Small intestine (tissue), 7 donors: ENCODE results near the gene EYS. TPM values are rescaled to one million over a fixed set of nuclear protein-coding genes. Genes with fewer than 3 reads are reported as not detected.

ENCODE experiments used
- DNase-seq, 2 donors: peaks; one replicate each; pipeline versions ENCODE4 v3.0.0 to v3.0.0-alpha.2; 2013
- FAIRE-seq: peaks from 2 replicates; lab custom pipeline; 2012; peaks lifted over from hg19 to GRCh38; lab: Jason Lieb, UNC
- H3K27ac ChIP-seq, 3 donors: one replicate each; pipeline ENCODE4 v1.5.1; 2013; ENCODE audit warnings: low read length in 2 of 3, mild to moderate bottlenecking in 2 of 3, control low read depth in 1 of 3, inconsistent platforms in 1 of 3, low read depth in 1 of 3, moderate library complexity in 1 of 3
- H3K27me3 ChIP-seq, 3 donors: one replicate each; pipeline ENCODE4 v1.6.1; 2013; ENCODE audit warnings: low read length in 3 of 3, inconsistent platforms in 1 of 3; ENCODE audit not compliant: control insufficient read depth in 3 of 3, insufficient read depth in 3 of 3
- H3K36me3 ChIP-seq, 3 donors: one replicate each; pipeline ENCODE4 v1.6.1; 2013; ENCODE audit warnings: low read length in 3 of 3, inconsistent platforms in 1 of 3, low read depth in 1 of 3, mild to moderate bottlenecking in 1 of 3, moderate library complexity in 1 of 3; ENCODE audit not compliant: control insufficient read depth in 3 of 3, insufficient read depth in 2 of 3
- H3K4me1 ChIP-seq, 3 donors: one replicate each; pipeline ENCODE4 v1.6.1; 2013; ENCODE audit warnings: low read length in 2 of 3, inconsistent platforms in 1 of 3, low read depth in 1 of 3, mild to moderate bottlenecking in 1 of 3, moderate library complexity in 1 of 3; ENCODE audit not compliant: control insufficient read depth in 3 of 3, insufficient read depth in 2 of 3
- H3K4me3 ChIP-seq, 3 donors: one replicate each; pipeline ENCODE4 v1.5.1; 2013; ENCODE audit warnings: low read length in 3 of 3, control low read depth in 1 of 3, inconsistent platforms in 1 of 3, low read depth in 1 of 3, mild to moderate bottlenecking in 1 of 3, moderate library complexity in 1 of 3
- H3K9me3 ChIP-seq, 2 donors: one replicate each; pipeline ENCODE4 v1.6.1; 2013; ENCODE audit warnings: low read depth in 1 of 2, low read length in 1 of 2; ENCODE audit not compliant: control insufficient read depth in 2 of 2, insufficient read depth in 1 of 2
- WGBS, 3 donors: extraction: QIAGEN DNeasy Blood & Tissue Kit; methylation state at CpG; one replicate each; pipeline ENCODE4 v1.1.7; 2013; 5-methylcytosine and 5-hydroxymethylcytosine counted together
- polyA plus RNA-seq, 4 donors: library from polyadenylated mRNA; stranded (reverse) in 3 of 4; unstranded in 1 of 4; fragments of 200-250 nt in 3 of 4; fragments of 120-200 nt in 1 of 4; gene quantifications; one replicate each; pipeline versions ENCODE4 v1.2.1 to v1.2.3, GENCODE V29; 2013
- donor health status: healthy with polysubstance abuse.
- donor health status: control.
- donor health status: control.
- donor health status: Bipolar disorder and iron deficiency.
- donor health status: healthy.

EYS gene
- polyA plus RNA-seq, 4 donors, result 0.78 TPM; not detected in 3

DNA sequence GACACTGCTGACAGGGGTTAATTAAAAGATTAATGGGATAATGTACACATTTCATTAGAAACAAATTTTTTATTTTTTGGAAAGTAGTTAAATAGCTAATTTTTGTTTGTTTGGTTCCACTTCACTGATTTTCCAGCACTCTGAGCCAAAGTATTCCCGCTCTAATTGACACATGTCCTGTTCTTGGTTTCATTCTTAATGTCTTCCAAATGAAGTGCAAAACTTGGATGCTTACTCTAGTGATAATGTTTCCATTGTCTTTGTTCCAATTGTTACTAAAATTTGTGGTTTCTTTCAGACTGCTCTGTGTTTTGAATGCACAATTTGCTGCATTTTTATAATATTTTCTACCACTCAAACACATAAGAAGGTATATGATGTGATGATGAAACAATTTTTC lies 1277.1 kb downstream of the EYS start:
- Histone ChIP-seq H3K36me3 (no peaks in the 10 kb centered on the region), H3K4me3 (no peak overlapping the region), H3K27me3 (no peaks in the 10 kb centered on the region), H3K27ac (no peak overlapping the region), H3K4me1 (no peaks in the 10 kb centered on the region), H3K9me3 (no peaks in the 10 kb centered on the region)
- no peak for FAIRE-seq
- DNase-seq, result no peak
- WGBS, 3 donors, result 81 to 95% (median 83%) methylated on average over 1 of the region's 1 CpG

- H3K4me1 ChIP-seq, result no peaks in the 10 kb centered on the region
- 39 to 64% (median 48%) methylated on average over 1 of the region's 1 CpG for WGBS, 3 donors
- DNase-seq (no peak), FAIRE-seq (no peak)
- H3K36me3 ChIP-seq, result no peaks in the 10 kb centered on the region
- H3K27me3 ChIP-seq, result no peaks in the 10 kb centered on the region
- no peaks in the 10 kb centered on the region for H3K9me3 ChIP-seq
- no peak overlapping the region for H3K4me3 ChIP-seq
- H3K27ac ChIP-seq, result no peak overlapping the region
Measured at GRCh38 chr6:64428186-64428585, 1278.8 kb downstream of the EYS start.

GRCh38 chr6:64415926-64416325 lies 1291.1 kb downstream of the EYS start:
- Histone ChIP-seq H3K4me3 (no peak overlapping the region), H3K27me3 (no peaks in the 10 kb centered on the region), H3K27ac (no peak overlapping the region), H3K4me1 (no peaks in the 10 kb centered on the region), H3K9me3 (peaks cover 0 to 15% of the 10 kb centered on the region in 2 donors), H3K36me3 (no peaks in the 10 kb centered on the region)
- WGBS, 3 donors, result 46 to 71% (median 61%) methylated on average over 2 of the region's 2 CpGs
- FAIRE-seq (no peak), DNase-seq (no peak)

GRCh38 chr6:64411226-64411625 lies 1295.8 kb downstream of the EYS start:
- Histone ChIP-seq H3K4me3 (no peak overlapping the region), H3K9me3 (peaks cover 0 to 5% of the 10 kb centered on the region in 2 donors), H3K36me3 (no peaks in the 10 kb centered on the region), H3K27me3 (no peaks in the 10 kb centered on the region), H3K4me1 (no peaks in the 10 kb centered on the region), H3K27ac (no peak overlapping the region)
- FAIRE-seq, result peak; percentile 80
- DNase-seq, result no peak

DNA sequence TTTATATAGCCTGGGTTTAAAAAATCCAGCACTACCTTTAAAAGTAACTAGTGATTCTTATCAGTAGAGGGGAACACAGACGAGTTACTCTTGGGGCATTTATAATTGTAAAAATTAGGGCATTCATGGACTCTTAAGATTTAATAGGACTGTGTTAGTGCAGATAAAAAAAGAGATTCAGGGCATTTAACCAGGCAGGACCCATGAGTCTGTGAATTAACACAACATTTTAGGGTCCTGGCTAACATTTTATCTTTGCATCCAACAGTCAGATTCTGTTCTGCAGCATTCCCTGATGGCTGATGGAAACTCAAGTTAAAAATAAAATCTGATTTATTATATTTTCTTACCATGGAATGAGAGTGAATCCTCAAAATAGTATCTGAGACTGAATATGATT lies 1297.1 kb downstream of the EYS start:
- DNase-seq (no peak), FAIRE-seq (no peak)
- Histone ChIP-seq H3K27ac (no peak overlapping the region), H3K36me3 (no peaks in the 10 kb centered on the region), H3K27me3 (no peaks in the 10 kb centered on the region), H3K4me1 (no peaks in the 10 kb centered on the region), H3K4me3 (no peak overlapping the region), H3K9me3 (peaks cover 0 to 5% of the 10 kb centered on the region in 2 donors)
- WGBS, 3 donors, result 59 to 85% (median 75%) methylated on average over 1 of the region's 1 CpG

GRCh38 chr6:64404396-64404795 lies 1302.6 kb downstream of the EYS start:
- Histone ChIP-seq H3K36me3 (no peaks in the 10 kb centered on the region), H3K4me3 (no peak overlapping the region), H3K27ac (no peak overlapping the region), H3K4me1 (no peaks in the 10 kb centered on the region), H3K27me3 (no peaks in the 10 kb centered on the region), H3K9me3 (no peaks in the 10 kb centered on the region)
- no peak for FAIRE-seq
- no peak for DNase-seq
- WGBS, 3 donors, result 82% methylated on average over 5 of the region's 5 CpGs

- DNase-seq (no peak), FAIRE-seq (no peak)
Measured at GRCh38 chr6:64383277-64383676, 1323.7 kb downstream of the EYS start.

DNA sequence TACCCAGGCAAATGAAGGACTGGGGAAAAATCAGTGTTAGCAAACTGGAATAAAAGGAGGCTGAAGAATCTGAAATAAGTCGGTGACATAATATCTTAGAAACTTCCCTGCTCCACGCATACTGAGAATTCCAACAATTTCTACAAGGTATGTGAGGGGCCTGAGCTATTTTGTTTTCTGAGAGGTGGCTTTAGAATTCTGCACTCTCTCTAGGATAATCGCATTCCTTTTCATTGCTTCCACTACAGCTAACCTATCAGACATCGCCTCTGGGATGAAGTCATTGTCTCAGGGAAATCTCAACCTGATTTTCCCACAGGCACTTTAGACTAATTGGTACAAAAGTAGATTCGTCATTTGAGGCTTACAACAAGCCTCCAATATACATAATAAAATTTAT lies 1330.6 kb downstream of the EYS start:
- H3K4me1 ChIP-seq, result no peaks in the 10 kb centered on the region
- 78 to 84% (median 79%) methylated on average over 5 of the region's 5 CpGs for WGBS, 3 donors
- peaks cover 0 to 1% of the 10 kb centered on the region in 2 donors for H3K9me3 ChIP-seq
- H3K36me3 ChIP-seq, result no peaks in the 10 kb centered on the region
- FAIRE-seq (no peak), DNase-seq (no peak)
- H3K4me3 ChIP-seq, result no peak overlapping the region
- no peaks in the 10 kb centered on the region for H3K27me3 ChIP-seq
- H3K27ac ChIP-seq, result no peak overlapping the region

More at GRCh38 chr6:64383277-64383676, 1323.7 kb downstream of the EYS start:
- H3K36me3 ChIP-seq, result no peaks in the 10 kb centered on the region
- no peak overlapping the region for H3K27ac ChIP-seq
- H3K4me3 ChIP-seq, result no peak overlapping the region
- no peaks in the 10 kb centered on the region for H3K4me1 ChIP-seq
- no peaks in the 10 kb centered on the region for H3K27me3 ChIP-seq
- no peaks in the 10 kb centered on the region for H3K9me3 ChIP-seq
- WGBS, 3 donors, result 30 to 46% (median 46%) methylated on average over 2 of the region's 2 CpGs

DNA sequence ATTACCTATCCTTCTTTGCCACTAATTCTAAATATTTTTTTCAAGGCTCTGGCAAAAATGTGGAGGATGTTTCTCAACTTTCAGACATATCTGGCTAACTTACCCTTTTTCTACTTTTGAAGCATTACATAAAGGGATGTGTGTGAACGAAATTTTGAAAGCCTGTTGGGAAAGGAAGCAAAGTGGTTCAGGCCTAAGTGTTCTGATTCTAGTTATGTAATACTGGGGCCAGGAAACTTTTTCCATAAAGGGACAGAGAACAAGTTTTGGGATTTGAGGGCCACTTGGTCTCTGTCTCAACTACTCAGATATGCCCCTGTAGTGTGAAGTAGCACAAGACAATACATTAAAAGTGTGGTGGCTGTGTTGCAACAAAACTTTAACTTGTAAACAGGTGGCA lies 1349.6 kb downstream of the EYS start:
- no peak overlapping the region for H3K27ac ChIP-seq
- H3K4me1 ChIP-seq, result no peaks in the 10 kb centered on the region
- DNase-seq, result no peak
- 43 to 51% (median 51%) methylated on average over 1 of the region's 1 CpG for WGBS, 3 donors
- no peak for FAIRE-seq
- no peaks in the 10 kb centered on the region for H3K27me3 ChIP-seq
- H3K36me3 ChIP-seq, result no peaks in the 10 kb centered on the region
- peaks cover 0 to 2% of the 10 kb centered on the region in 2 donors for H3K9me3 ChIP-seq
- no peak overlapping the region for H3K4me3 ChIP-seq
